CD4-positive, alpha-beta T cell treated with Interleukin-17A for 1 hour (primary cell): ENCODE data around the gene METTL23.
"Not testable (repeated sequence)": the region's sequence is repeated elsewhere in the genome, so short reads cannot be mapped to it uniquely, and the experiment has no call there.

Experiments
- DNase-seq: peaks from one replicate; pipeline ENCODE4 v3.0.0-alpha.2; 2020

Gene METTL23

DNA sequence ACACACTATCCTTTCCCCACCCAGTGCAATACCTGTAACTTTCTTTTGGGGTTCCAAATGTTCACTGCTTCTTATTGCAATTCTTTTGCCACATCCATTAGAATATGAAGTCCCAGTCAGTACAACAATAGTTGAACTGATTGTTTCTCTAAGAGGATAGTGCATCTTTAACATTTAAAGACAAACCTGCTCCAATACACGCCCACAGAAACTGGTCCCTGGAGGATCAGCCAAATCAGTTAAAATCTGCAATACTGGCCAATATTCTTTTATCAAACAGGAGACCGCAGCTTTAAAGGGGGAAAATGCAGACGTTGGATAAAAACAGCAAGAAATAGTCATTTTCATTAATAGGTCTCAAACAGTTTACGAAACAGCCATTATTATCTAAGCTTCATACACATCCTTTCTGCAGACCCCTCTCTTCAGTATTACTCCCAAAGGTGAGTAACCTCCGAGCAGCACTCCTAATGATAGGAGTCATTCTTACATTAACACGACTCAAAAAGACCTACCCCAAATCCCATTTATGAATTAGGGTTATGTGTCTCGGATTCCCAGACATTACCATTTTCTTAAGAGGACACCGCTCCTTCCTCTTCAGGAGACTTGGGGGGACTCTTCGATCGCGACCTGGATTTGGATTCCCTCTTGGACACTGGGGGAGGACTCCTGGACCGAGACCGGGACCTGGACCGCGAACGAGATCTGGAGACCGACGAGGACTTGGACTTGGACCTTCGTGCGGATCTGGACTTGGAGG lies 9.1 kb downstream of the METTL23 start:
- DNase-seq: no peak

DNA sequence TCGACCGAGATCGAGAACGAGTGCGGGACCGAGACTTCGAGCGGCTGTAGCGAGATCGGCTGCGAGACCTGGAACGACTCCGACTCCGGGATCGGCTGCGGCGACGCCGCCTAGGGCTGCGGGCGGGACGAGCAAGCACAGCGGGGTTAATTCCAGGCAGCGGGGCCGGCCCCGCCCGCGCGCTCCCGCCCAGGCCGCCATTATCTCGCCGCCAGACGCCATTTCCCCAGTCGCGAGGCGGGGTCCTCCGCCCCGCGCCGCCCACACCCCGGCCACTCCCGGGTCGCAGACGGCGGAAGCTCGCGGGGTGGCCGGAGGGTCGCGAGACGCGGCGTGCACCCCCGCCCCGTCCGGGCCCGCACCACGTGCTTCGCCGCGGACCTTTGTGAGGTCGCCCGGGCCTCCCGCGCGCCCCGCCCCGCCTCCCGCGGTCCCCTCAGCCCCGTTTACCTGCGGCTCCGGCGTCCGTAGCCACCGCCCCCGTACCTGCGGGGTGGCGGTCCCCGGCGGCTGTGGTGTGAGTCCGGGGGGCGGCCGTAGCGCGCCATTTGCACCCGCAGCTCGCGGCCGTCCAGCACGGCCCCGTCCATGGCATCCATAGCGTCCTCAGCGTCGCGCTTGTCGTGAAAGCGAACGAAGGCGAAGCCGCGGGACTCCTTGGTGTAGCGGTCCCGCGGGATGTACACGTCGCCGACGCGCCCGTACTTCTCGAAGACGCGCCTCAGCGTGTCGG lies 9.9 kb downstream of the METTL23 start:
- DNase-seq: peak; percentile 72

DNA sequence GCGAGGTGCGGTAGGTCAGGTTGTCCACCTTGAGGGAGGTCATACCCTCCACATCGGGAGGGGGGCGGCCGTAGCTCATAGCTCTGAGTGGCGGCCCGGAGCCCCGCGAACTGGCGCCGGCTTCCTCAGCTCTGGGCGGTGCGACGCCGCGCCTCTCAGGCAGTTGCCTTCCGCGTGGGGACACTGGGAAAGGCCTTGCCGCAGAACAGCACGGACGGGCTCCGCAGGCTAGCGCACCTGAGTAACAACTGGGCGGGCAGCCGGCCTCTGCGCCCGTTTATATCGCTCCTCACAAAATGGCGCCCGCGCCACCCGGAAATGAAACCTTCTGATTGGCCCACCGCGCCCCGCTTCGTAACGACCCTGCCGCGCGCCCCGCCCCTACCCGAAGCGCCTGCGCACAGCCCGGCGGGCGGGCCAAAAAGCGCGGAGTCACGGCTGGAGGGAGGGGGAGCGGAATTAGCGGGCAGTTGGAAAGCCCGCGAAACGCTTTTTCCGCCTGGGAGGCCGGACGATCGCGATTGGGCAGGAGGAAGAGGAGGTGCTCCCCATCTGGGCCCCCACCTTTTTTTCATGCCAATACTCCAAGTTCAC lies 10.5 kb downstream of the METTL23 start, which contains the start of gene SRSF2:
Gene SRSF2, minus strand, starts transcription at position 250 of the 594 bp plus-strand sequence. Its CDS starts 171 bp downstream, at position 79.
- peak; percentile 99 for DNase-seq

DNA sequence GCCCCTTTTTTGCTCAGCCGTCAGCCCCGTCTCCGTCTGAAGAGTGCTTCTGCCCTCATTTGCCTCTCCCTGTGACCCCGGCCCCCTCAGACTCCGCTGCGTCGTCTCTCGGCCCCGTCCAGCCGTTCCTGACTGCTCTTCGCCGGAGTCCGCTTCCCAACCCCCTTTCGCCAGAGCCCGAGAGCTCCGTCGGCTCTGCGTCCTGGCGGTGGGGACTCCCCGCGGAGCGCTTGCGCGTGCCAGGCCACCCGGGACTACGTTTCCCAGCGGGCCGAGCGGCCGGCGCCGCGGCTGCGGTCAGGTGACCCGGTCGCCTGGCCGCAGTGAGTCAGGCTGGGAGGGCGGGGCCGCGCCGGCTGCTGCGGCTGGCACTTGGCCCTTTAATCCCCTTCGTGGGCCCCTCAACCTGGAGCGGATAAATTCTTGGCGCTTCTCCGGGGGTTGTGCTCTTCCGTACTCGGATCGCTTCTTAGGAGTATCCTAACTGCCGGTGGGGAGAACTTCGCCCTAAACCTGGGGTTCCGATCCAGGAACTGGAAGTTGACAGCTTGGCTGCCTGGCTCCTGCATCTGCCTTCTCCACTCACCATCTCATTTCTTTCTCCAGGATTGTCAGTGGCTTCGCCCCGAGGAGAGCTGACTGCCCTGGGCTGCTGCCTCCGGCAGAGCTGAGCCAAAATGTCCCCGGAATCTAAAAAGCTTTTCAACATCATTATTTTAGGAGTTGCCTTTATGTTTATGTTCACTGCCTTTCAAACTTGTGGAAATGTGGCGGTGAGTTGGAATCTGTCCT lies 11.2 kb downstream of the METTL23 start, which contains the start of gene MFSD11:
Gene MFSD11, plus strand, starts transcription at position 444 of the 792 bp plus-strand sequence. Its CDS starts 234 bp downstream, at position 678.
- peak; percentile 92 for DNase-seq

DNA sequence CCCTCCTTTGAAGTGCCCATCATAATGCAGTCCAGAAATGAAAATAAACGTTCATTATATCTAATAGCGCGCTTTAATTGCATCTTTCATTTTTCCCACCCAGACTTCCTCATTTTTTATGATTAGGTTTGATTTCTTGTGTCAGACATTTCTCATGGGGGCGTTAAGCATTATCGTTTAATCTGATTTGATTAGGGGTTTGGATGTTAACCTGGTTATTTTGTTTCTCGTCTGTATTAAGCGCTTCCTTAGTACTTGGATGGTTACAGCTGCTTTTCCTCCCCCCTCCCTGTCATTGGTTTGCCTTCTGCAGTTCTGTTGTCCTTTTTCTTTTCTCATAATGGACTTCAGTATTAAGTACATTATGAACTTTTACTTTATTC lies 11.8 kb downstream of the METTL23 start:
- no peak for DNase-seq

DNA sequence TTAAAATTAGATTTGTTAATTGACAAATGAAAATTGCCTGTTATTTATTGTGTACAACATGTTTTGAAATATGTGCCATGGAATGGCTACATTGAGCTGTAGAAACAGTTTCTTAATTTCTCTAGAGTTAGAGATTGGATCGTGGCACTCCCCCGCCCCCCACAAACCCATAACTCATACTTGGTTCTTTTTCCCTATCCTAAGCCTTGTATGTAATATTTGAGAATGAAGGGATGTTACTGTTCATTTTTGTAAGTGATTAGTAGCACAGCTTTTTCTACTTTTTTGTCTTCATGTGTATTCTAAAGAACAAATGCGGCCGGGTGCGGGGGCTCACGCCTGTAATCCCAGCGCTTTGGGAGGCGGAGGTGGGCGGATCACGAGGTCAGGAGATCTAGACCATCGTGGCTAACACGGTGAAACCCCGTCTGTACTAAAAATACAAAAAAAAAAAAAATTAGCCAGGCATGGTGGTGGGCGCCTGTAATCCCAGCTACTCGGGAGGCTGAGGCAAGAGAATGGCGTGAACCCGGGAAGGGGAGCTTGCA lies 13.0 kb downstream of the METTL23 start:
- DNase-seq: not testable (repeated sequence)

GRCh38 chr17:76740329-76741118 lies 13.9 kb downstream of the METTL23 start:
- no peak for DNase-seq

- no peak for DNase-seq
These were observed 16.3 kb downstream of the METTL23 start for GRCh38 chr17:76742958-76743357.

DNA sequence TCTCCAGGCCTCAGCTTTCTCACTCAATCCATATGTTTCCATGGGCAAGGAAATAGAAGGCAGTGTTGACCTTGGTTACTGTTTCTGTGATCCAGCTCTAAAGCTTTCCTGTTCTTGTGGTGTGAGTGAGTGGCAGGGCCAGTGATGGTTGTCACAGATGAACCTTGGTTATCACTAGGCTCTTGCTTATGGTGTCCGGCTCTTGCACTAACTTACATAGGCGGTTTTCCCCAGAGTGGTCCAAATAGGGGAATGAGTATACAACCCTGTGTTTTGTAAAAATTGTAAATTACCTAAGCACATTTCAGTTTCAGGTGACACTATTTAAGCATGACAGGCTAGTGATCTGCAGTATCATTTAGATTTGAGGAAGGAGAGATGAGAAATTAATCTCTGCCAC lies 18.1 kb downstream of the METTL23 start:
- DNase-seq: no peak

DNA sequence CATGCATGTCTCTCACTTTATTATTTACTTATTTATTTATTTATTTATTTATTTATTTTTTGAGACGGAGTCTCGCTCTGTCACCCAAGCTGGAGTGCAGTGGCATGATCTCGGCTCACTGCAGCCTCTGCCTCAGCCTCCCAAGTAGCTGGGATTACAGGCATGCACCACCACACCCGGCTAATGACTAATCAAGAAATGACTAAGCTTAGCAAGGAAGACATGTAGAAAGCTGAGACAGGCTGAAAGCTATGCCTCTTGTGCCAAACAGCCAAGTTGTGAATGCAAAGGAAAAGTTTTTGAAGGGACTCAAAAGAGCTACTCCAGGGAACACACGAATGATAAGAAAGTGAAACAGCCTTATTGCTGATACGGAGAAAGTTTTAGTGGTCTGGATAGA lies 19.1 kb downstream of the METTL23 start:
- DNase-seq: not testable (repeated sequence)

- no peak for DNase-seq
These were observed 21.2 kb downstream of the METTL23 start for GRCh38 chr17:76747716-76748363.

- DNase-seq: no peak
These were observed 22.0 kb downstream of the METTL23 start for GRCh38 chr17:76748657-76749056.

DNA sequence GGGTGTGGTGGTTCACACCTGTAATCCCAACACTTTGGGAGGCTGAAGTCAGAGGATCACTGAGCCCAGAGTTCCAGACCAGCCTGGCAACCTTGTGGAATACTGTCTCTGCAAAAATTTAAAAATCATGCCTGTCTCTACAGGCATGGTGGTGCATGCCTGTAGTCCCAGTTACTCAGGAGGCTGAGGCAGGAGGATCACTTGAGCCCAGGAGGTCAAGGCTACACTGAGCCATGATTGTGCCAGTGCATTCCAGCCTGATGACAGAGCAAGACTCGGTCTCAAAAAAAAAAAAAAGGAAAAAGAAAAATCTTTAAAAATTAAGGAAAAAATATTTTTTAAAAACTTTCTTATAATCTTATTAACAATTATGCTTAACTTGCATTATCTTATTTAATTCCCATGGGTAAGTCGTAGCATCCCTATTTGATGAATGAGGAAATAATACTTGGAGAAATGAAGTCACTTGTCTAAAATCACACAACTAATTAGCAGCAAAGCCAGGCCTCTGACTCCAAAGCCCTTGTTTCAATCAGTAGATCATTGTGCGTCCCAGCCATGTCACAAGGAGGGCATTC lies 24.9 kb downstream of the METTL23 start:
- DNase-seq: no peak

GRCh38 chr17:76752006-76752405 lies 25.4 kb downstream of the METTL23 start:
- DNase-seq: peak; percentile 68

DNA sequence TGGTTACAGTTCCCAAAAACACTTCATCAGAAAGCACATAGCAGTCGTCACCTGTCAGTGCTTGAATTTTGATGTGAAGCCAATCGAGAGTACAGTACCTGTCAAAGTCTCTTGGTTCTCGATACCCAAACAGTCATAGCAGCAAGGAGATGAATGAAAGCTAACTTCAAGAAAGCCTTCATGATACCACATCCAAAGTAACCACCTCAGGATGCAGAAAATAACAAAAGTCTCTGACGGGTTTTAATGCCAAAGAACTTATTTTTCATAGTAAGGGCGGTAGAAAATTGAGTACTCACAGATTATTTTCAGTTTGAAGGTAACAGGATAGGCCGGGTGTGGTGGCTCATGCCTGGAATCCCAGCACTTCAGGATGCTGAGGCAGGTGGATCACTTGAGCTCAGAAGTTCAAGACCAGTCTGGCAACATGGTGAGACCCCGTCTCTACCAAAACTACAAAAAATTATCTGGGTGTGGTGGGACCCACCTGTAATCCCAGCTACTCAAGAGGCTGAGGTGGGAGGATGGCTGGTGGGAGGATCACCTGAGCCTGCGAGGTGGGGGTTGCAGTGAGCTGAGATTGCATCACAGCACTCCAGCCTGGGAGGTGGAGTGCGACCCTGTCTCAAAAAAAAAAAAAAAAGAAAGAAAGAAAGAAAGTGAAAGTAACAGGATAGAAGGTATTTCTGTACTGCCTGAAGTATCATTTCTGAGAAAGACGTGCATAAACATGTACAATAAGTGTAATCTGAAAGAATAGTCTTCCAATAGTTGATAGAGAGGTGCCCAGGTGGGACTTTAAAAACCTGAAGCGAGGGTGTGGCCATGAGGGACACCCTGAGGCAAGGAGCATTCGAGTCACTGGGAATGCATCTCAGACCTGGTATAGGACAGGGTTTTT lies 26.7 kb downstream of the METTL23 start:
- peak; percentile 63 for DNase-seq

DNA sequence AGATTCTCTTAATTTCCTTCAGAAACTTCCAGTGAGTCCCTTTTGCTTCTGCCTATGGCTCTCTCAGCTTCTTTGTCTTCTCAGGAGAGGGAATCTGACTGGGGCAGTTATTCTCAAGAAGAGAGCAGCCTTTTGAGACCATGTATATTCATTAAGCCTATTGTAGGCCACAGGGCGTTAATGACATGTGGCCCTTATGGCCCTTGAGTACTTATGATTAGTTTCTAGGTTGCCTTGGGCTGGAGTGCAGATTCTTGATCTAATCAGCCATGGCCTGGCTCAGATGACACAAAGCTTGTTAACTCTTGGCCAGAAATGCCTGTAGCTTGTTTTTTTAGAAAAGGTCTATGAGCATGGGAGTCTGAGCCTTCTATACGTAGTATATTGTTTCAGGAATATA lies 28.6 kb downstream of the METTL23 start:
- no peak for DNase-seq

- DNase-seq: no peak
These were observed 30.6 kb downstream of the METTL23 start for GRCh38 chr17:76757256-76757655.

GRCh38 chr17:76758570-76758969 lies 31.9 kb downstream of the METTL23 start:
- no peak for DNase-seq

GRCh38 chr17:76772842-76773525 lies 46.3 kb downstream of the METTL23 start:
- DNase-seq: peak; percentile 81
